ENCODE measurements around the gene ZNF83.

DNA sequence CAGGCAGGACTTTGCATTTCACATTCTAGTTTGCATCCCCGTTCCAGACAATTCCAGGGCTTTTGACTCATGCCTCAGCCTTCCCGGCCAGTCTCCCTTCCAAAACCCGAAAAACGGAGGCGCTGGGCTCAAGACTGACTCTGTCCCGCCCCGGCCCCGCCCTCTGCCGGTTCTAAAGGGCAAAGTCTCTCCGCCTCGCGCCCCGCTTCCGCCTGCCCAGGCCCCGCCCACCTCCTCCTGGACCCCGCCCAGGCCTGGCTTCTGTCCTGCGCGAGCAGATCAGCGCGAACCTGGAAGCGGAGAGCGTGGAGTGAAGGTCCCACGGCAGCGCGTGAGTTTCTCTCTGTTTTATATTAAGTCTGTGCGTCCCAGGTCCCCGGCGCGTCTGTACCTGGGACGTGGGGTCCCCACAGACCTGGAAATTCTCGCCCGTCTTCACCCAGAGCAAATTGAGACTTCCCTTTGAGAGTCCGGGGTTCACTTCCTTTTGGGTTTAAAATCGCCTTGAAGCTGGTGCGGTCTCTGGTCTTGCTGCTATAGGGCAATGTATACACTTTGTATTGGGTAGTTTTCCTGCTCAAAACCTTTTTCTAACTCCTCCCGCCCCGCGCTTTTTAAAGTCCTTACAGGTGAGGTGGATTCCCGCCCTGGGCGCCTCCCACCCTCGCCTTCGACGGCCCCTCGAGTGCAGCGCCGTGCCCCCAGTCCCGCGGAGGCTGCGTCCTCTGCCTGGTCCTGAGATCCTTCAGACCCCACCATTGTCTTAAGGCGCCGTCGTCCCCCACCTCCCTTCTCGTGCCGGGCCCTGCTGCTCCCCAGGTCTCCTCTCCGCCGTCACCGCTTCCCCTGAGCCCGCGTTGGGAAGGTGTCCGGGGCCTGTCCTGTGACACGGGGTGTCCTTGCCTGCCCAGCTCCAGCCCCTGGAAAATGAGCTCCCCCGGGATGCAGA is 36.9 kb downstream of the ZNF83 start:
- TF ChIP-seq CTCF (IDR thresholded peaks at IDR 0.05 in 4 of 5, conservative IDR thresholded peaks at IDR 0.05 in 1 of 5) = peak in 4 of 5 experiments; percentile 12 to 59 (median 38)
- no peak for TF ChIP-seq POLR2A (IDR thresholded peaks at IDR 0.05)

Data from gastrocnemius medialis (tissue), 4 donors.